ENCODE results near the gene CBX8. TPM values are rescaled to one million over a fixed set of nuclear protein-coding genes. Genes with fewer than 3 reads are reported as not detected.

The CBX8 gene
- total RNA-seq, 4 donors from 2014 or later, result 1.7 to 3.5 (median 2.7) TPM

DNA sequence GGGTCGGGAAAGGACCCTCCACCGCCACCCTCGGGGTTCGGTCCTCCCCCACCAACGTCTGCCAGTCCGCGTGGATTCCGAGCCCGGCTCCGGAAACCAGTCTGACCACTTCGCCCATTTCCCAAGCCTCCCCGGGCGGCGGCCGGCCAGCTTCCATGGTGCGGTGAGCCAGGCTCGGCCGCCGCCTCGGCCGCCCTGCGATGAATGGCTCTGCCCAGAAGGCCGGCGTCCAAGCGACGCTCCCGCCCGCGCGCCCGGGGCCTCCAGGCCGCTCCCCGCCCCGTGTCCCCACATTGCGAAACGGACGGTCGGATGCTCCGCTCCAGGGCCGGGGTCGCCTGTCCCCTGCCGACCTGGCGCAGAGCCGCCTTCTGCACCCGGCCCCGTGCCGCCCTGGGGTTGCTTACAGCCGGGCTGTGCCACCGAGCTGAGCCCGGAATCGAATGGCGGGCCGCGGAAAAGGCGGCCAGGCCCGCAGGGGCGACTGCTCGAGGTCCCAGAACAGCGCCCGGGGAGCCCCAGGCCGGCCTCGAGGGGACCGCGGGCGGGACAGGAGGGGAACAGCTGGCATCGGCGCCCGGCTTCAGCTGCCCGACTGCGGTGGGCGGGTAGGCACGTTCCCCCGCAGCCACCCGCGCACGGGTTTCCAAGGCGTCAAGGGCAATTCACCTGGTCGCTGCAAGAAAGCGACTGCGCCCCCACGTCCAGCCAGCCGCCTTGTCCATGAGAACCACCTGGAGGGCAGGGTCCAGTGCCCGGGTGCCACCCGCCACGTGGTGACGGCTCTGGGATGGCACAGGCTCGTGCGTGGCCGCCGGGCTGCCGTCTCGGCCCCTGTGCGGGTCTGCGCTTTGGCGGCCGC, 18.3 kb upstream of the CBX8 start:
- H3K4me1 ChIP-seq, result peaks cover 32 to 52% of the 10 kb centered on the region in 2 donors
- DNase-seq, result peak; percentile 90
- 2% methylated on average over 20 of the region's 96 CpGs; no CpG with 5 or more reads in 1 of the 2 donors for WGBS, 2 donors
- no peaks in the 10 kb centered on the region for H3K36me3 ChIP-seq
- no peaks in the 10 kb centered on the region for H3K9me3 ChIP-seq
- intact Hi-C loops (cut with DNase I), result no loop called here
- TF ChIP-seq CTCF (IDR thresholded peaks at IDR 0.05) (no peak), POLR2A (IDR thresholded peaks at IDR 0.05) (peak in 1 of 2 donors; percentile 39)
- H3K4me3 ChIP-seq (replicated peaks in 1 of 3), result peak overlapping the region in 1 of 3 donors; percentile 17
- peak overlapping the region in 1 of 3 donors; percentile 12 for H3K27ac ChIP-seq
- peaks cover 34% of the 10 kb centered on the region for H3K27me3 ChIP-seq

DNA sequence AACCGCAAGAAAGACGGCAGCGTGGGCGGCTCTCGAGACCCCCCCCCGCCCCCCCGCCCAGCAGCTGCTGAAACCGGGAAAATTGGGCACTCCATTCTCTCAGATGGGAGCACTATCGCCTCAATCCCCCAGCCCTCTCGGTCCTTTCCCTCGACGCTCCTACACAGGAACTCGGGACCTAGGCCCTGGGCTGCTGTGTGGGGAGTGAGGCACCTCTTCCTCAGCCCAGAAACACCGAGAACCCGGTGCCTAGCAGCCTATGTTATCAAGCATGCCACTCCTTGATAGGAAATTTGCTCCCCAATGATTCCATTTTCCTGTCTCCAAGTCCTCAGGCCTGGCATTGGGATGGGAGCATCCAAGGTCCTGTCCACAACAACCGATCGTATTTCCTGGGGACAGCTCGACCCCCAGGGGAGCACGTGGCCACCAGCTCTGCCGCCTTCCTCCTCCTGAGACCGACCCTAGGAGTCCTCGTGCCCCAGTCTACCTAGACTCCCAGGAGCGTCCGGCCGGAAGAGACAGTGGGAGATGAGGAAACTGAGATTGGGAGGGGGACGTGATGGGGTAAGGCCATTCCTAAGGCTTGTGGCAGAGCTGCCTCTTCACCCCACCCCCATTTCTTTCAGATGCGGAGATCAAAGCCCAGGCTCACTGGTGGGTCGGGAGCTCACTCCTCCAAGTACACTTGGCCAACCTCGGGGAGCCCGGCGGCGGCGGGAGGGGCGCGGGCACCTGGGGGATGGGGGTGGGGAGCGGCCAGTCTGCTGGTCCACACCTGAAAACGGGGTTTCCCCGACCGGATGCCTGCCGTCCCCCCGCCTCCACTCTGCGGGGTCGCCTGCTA, 17.5 kb upstream of the CBX8 start:
- DNase-seq, result no peak
- 34 to 38% methylated on average over 23 to 26 of the region's 43 CpGs for WGBS, 2 donors
- intact Hi-C loops (cut with DNase I), result no loop called here

GRCh38 chr17:79813297-79814126, 16.6 kb upstream of the CBX8 start:
- H3K4me1 ChIP-seq, result peaks cover 40 to 63% of the 10 kb centered on the region in 2 donors
- no peak overlapping the region for H3K27ac ChIP-seq
- WGBS, 2 donors, result 9 to 23% methylated on average over 6 to 8 of the region's 89 CpGs
- no peaks in the 10 kb centered on the region for H3K9me3 ChIP-seq
- no peak for TF ChIP-seq CTCF (IDR thresholded peaks at IDR 0.05)
- no peak for TF ChIP-seq POLR2A (IDR thresholded peaks at IDR 0.05)
- DNase-seq, result no peak
- H3K4me3 ChIP-seq (replicated peaks in 1 of 3), result peak overlapping the region in 1 of 3 donors; percentile 17
- no peaks in the 10 kb centered on the region for H3K36me3 ChIP-seq
- peaks cover 47% of the 10 kb centered on the region for H3K27me3 ChIP-seq
- intact Hi-C loops (cut with DNase I), result no loop called here

More for the DNA sequence above, 17.5 kb upstream of the CBX8 start:
- no peak for TF ChIP-seq POLR2A (IDR thresholded peaks at IDR 0.05)
- TF ChIP-seq CTCF (IDR thresholded peaks at IDR 0.05), result no peak
- no peaks in the 10 kb centered on the region for H3K36me3 ChIP-seq
- H3K9me3 ChIP-seq, result no peaks in the 10 kb centered on the region
- H3K4me1 ChIP-seq, result peaks cover 38 to 58% of the 10 kb centered on the region in 2 donors
- H3K27ac ChIP-seq, result peak overlapping the region in 1 of 3 donors; percentile 12
- H3K27me3 ChIP-seq, result peaks cover 39% of the 10 kb centered on the region
- H3K4me3 ChIP-seq (replicated peaks in 1 of 3), result peak overlapping the region in 1 of 3 donors; percentile 17

- intact Hi-C loops (cut with DNase I), result no loop called here
- Histone ChIP-seq H3K4me3 (replicated peaks in 1 of 3) (peak overlapping the region in 1 of 3 donors; percentile 17), H3K27me3 (peaks cover 56% of the 10 kb centered on the region), H3K9me3 (no peaks in the 10 kb centered on the region), H3K27ac (no peak overlapping the region), H3K4me1 (peaks cover 40 to 63% of the 10 kb centered on the region in 2 donors), H3K36me3 (no peaks in the 10 kb centered on the region)
- no peak for DNase-seq
- no peak for TF ChIP-seq POLR2A (IDR thresholded peaks at IDR 0.05)
- no peak for TF ChIP-seq CTCF (IDR thresholded peaks at IDR 0.05)
- 7% methylated on average over 30 to 51 of the region's 72 CpGs for WGBS, 2 donors
These were observed 15.7 kb upstream of the CBX8 start for GRCh38 chr17:79812353-79813258.

All from thyroid gland (tissue), 4 donors.